ENCODE measurements around the gene TJP3. TPM values are rescaled to one million over a fixed set of nuclear protein-coding genes. Genes with fewer than 3 reads are reported as not detected.

Gene TJP3
- total and polyA plus RNA-seq, 3 donors from 2014 or later = 37.2 to 125 (median 81.1) TPM

DNA sequence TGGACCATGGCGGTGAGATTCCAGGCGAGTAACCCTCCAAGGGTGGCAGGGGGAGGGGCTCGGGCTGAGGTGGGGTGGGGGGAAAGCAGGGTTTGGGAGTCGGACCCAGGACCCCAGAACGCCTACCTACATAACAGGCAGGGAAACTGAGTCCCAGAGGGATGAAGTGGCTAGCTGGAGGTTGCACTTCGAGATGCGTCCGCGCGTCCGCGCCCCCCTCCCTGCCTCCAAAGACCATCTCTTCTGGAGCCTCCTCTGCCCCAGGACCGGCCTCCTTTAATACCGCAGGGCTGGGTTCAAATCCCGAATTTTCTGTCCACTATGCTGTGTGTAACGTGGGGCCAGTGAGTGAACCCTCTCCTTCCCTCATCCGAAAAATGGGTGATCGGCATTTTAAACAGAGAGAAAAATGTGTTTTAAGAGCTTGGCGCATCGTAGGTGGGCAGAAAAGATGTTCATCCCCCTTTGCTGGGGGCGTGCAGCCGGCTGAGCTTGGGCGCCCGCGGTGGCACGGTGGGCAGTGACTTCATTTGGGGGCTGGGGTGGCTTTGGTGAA, 13.8 kb downstream of the TJP3 start:
- 2 to 4% methylated on average over 11 to 25 of the region's 26 CpGs for WGBS, 2 donors
- TF ChIP-seq, protein P1, sequence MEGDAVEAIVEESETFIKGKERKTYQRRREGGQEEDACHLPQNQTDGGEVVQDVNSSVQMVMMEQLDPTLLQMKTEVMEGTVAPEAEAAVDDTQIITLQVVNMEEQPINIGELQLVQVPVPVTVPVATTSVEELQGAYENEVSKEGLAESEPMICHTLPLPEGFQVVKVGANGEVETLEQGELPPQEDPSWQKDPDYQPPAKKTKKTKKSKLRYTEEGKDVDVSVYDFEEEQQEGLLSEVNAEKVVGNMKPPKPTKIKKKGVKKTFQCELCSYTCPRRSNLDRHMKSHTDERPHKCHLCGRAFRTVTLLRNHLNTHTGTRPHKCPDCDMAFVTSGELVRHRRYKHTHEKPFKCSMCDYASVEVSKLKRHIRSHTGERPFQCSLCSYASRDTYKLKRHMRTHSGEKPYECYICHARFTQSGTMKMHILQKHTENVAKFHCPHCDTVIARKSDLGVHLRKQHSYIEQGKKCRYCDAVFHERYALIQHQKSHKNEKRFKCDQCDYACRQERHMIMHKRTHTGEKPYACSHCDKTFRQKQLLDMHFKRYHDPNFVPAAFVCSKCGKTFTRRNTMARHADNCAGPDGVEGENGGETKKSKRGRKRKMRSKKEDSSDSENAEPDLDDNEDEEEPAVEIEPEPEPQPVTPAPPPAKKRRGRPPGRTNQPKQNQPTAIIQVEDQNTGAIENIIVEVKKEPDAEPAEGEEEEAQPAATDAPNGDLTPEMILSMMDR (IDR thresholded peaks at IDR 0.05) = no peak
- no peak for TF ChIP-seq POLR2A (IDR thresholded peaks at IDR 0.05)
- no peak for DNase-seq
- Histone ChIP-seq H3K36me3 (ENCODE audit: low read depth, missing control alignments) (no peaks in the 10 kb centered on the region), H3K4me3 (peak overlapping the region in 1 of 2 donors; percentile 35), H3K9me3 (no peaks in the 10 kb centered on the region), H3K27me3 (peaks cover 3% of the 10 kb centered on the region), H3K27ac (no peak overlapping the region), H3K4me1 (no peaks in the 10 kb centered on the region)
- intact Hi-C loops (cut with DNase I; ENCODE audit: low total_unique reads) = no loop called here

GRCh38 chr19:3722443-3723109, 14.4 kb downstream of the TJP3 start:
- Histone ChIP-seq H3K9me3 (no peaks in the 10 kb centered on the region), H3K27me3 (peaks cover 3% of the 10 kb centered on the region), H3K27ac (no peak overlapping the region)

DNA sequence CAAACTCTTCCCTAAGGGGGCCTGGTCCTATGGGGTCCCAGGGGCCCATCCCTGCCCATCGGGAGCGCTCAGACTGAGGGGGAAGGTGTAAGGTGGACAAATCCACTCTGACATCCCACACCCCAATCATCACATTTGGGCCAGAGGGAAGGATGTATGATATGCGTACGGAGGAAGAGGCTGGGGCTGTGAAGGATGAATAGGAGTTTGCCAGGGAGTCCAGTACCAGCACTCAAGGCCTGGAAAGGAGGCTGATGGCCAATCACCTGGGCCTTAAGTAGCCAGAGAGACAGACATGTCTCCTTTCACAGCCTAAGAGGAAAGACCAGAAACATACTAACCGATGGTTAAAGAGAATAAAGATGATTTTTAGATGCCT, 14.9 kb downstream of the TJP3 start:
- TF ChIP-seq POLR2A (IDR thresholded peaks at IDR 0.05) = no peak
- TF ChIP-seq, protein P1 (IDR thresholded peaks at IDR 0.05) = no peak
- no peak for DNase-seq
- 76 to 78% methylated on average over 5 of the region's 5 CpGs for WGBS, 2 donors
- Histone ChIP-seq H3K4me1 (no peaks in the 10 kb centered on the region), H3K4me3 (no peak overlapping the region), H3K27ac (no peak overlapping the region), H3K9me3 (no peaks in the 10 kb centered on the region), H3K27me3 (peaks cover 3% of the 10 kb centered on the region), H3K36me3 (ENCODE audit: low read depth, missing control alignments) (no peaks in the 10 kb centered on the region)
- intact Hi-C loops (cut with DNase I; ENCODE audit: low total_unique reads) = no loop called here

More at GRCh38 chr19:3722443-3723109, 14.4 kb downstream of the TJP3 start:
- no peaks in the 10 kb centered on the region for H3K36me3 ChIP-seq (ENCODE audit: low read depth, missing control alignments)
- no peak for DNase-seq
- intact Hi-C loops (cut with DNase I; ENCODE audit: low total_unique reads) = no loop called here
- H3K4me3 ChIP-seq = peak overlapping the region in 1 of 2 donors; percentile 35
- H3K4me1 ChIP-seq = no peaks in the 10 kb centered on the region
- WGBS, 2 donors = 2% methylated on average over 28 of the region's 30 CpGs; no CpG with 5 or more reads in 1 of the 2 donors
- no peak for TF ChIP-seq POLR2A (IDR thresholded peaks at IDR 0.05)
- TF ChIP-seq, protein P1 (IDR thresholded peaks at IDR 0.05) = no peak

DNA sequence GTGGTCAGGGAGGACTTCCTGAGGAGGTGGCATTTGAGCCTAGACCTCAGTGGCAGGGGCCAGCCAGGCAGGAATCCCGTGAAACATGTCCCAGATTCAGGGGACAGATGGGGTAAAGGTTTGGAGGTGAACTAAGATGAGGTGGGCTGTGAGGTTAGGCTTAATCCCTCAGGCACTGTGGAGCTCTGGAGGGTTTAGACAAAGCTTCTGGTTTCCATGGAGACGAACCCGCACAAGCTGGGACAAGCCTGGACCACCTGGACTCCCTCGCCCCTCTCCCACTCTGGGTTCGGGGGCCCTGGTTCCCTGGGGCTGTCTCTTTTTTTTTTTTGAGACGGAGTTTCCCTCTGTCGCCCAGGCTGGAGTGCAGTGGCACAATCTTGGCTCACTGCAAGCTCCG, 15.7 kb downstream of the TJP3 start:
- intact Hi-C loops (cut with DNase I; ENCODE audit: low total_unique reads) = no loop called here
- peaks cover 3% of the 10 kb centered on the region for H3K27me3 ChIP-seq
- H3K4me3 ChIP-seq = no peak overlapping the region
- no peaks in the 10 kb centered on the region for H3K36me3 ChIP-seq (ENCODE audit: low read depth, missing control alignments)
- no peaks in the 10 kb centered on the region for H3K4me1 ChIP-seq
- H3K27ac ChIP-seq = no peak overlapping the region
- TF ChIP-seq, protein P1 (IDR thresholded peaks at IDR 0.05) = no peak
- TF ChIP-seq POLR2A (IDR thresholded peaks at IDR 0.05) = no peak
- 51 to 60% methylated on average over 8 of the region's 8 CpGs for WGBS, 2 donors
- no peak for DNase-seq
- no peaks in the 10 kb centered on the region for H3K9me3 ChIP-seq

DNA sequence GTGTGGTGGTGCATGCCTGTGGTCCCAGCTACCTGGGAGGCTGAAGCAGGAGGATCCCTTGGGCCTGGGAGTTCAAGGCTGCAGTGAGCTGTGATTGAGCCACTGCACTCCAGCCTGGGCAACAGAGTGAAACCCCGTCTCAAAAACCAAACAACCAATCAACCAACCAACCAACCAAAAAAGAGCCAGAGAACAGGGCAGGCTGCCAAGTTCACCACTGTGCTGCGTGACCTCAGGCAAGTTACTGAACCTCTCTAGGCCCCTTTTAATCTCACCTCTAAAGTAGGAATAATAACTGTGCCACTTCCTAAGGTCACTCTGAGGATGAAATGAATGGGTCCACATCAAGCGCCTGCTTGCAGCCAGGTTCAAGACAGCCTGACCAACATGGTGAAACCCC, 16.9 kb downstream of the TJP3 start:
- Histone ChIP-seq H3K9me3 (no peaks in the 10 kb centered on the region), H3K27me3 (peaks cover 3% of the 10 kb centered on the region), H3K4me3 (no peak overlapping the region), H3K4me1 (no peaks in the 10 kb centered on the region), H3K27ac (no peak overlapping the region), H3K36me3 (ENCODE audit: low read depth, missing control alignments) (no peaks in the 10 kb centered on the region)
- TF ChIP-seq POLR2A (IDR thresholded peaks at IDR 0.05) = no peak
- TF ChIP-seq, protein P1 (IDR thresholded peaks at IDR 0.05) = no peak
- intact Hi-C loops (cut with DNase I; ENCODE audit: low total_unique reads) = no loop called here
- 80 to 83% methylated on average over 3 of the region's 3 CpGs for WGBS, 2 donors
- DNase-seq = no peak
